Thymus (tissue), 11 donors: Measurements from ENCODE around the gene OR6J1. TPM values are rescaled to one million over a fixed set of nuclear protein-coding genes. Genes with fewer than 3 reads are reported as not detected.

Experiments used
- DNase-seq, 9 donors: peaks; one replicate each; pipeline ENCODE4 v3.0.0-alpha.2; 2013; ENCODE audit warnings: low spot score in 9 of 9, low read depth in 6 of 9, missing footprints in 1 of 9
- H3K27ac ChIP-seq, 2 donors: one replicate each; pipeline ENCODE4 v1.5.1; 2013; ENCODE audit warnings: control low read depth in 1 of 2, low read depth in 1 of 2, low read length in 1 of 2, mild to moderate bottlenecking in 1 of 2, moderate library complexity in 1 of 2
- H3K27me3 ChIP-seq, 2 donors: one replicate each; pipeline ENCODE4 v1.5.1; 2013; ENCODE audit warnings: low read length in 1 of 2; ENCODE audit not compliant: control insufficient read depth in 2 of 2, insufficient read depth in 1 of 2
- H3K36me3 ChIP-seq, 2 donors: one replicate each; pipeline ENCODE4 v1.5.1; 2013; ENCODE audit warnings: low read length in 1 of 2, mild to moderate bottlenecking in 1 of 2, moderate library complexity in 1 of 2; ENCODE audit not compliant: control insufficient read depth in 2 of 2, insufficient read depth in 2 of 2
- H3K4me1 ChIP-seq, 2 donors: one replicate each; pipeline ENCODE4 v1.5.1; 2013; ENCODE audit warnings: low read length in 2 of 2; ENCODE audit not compliant: control insufficient read depth in 2 of 2, insufficient read depth in 2 of 2
- H3K4me3 ChIP-seq, 2 donors: one replicate each; pipeline ENCODE4 v1.5.1; 2013; ENCODE audit warnings: low read length in 2 of 2, control low read depth in 1 of 2, mild to moderate bottlenecking in 1 of 2
- H3K9me3 ChIP-seq, 2 donors: one replicate each; pipeline ENCODE4 v1.5.1; 2013; ENCODE audit warnings: low read length in 1 of 2, mild to moderate bottlenecking in 1 of 2; ENCODE audit not compliant: control insufficient read depth in 2 of 2, insufficient read depth in 1 of 2
- WGBS: extraction: QIAGEN DNeasy Blood & Tissue Kit; methylation state at CpG from one replicate; pipeline ENCODE4 v1.1.7; 2013; 5-methylcytosine and 5-hydroxymethylcytosine counted together
- polyA plus RNA-seq: library from polyadenylated mRNA; stranded (reverse); fragments of 200-250 nt; gene quantifications from one replicate; pipeline ENCODE4 v1.2.3, GENCODE V29; 2013
- total RNA-seq: library from RNA; stranded (reverse); fragments of 120-200 nt; gene quantifications from one replicate; pipeline ENCODE4 v1.2.4, GENCODE V29; 2013
- donor health status: healthy.

The OR6J1 gene
- total and polyA plus RNA-seq, 2 donors, result under 0.01 TPM; not detected in 1

- Histone ChIP-seq H3K4me1 (peaks cover 12% of the 10 kb centered on the region in 2 donors), H3K27ac (no peak overlapping the region), H3K27me3 (peaks cover 0 to 2% of the 10 kb centered on the region in 2 donors), H3K36me3 (peaks cover 0 to 16% of the 10 kb centered on the region in 2 donors), H3K4me3 (no peak overlapping the region), H3K9me3 (no peaks in the 10 kb centered on the region)
- 96% methylated on average over 6 of the region's 6 CpGs for WGBS
- DNase-seq, result no peak
Measured at GRCh38 chr14:22606380-22606779, 37.8 kb downstream of the OR6J1 start.

- DNase-seq, result no peak
- H3K27me3 ChIP-seq, result peaks cover 8 to 29% of the 10 kb centered on the region in 2 donors
Measured at GRCh38 chr14:22602862-22603261, 41.3 kb downstream of the OR6J1 start.

GRCh38 chr14:22601996-22602395, 42.2 kb downstream of the OR6J1 start:
- Histone ChIP-seq H3K36me3 (peaks cover 0 to 4% of the 10 kb centered on the region in 2 donors), H3K9me3 (no peaks in the 10 kb centered on the region), H3K27ac (no peak overlapping the region), H3K4me3 (no peak overlapping the region), H3K4me1 (peaks cover 32 to 38% of the 10 kb centered on the region in 2 donors), H3K27me3 (peaks cover 8 to 37% of the 10 kb centered on the region in 2 donors)
- WGBS, result 7% methylated on average over 5 of the region's 5 CpGs
- peak in 3 of 9 donors; percentile 21 to 67 (median 42) for DNase-seq

More at GRCh38 chr14:22602862-22603261, 41.3 kb downstream of the OR6J1 start:
- Histone ChIP-seq H3K9me3 (no peaks in the 10 kb centered on the region), H3K4me1 (peaks cover 30 to 35% of the 10 kb centered on the region in 2 donors), H3K27ac (no peak overlapping the region), H3K4me3 (no peak overlapping the region), H3K36me3 (peaks cover 0 to 7% of the 10 kb centered on the region in 2 donors)

- H3K36me3 ChIP-seq, result peaks cover 0 to 4% of the 10 kb centered on the region in 2 donors
- DNase-seq, result no peak
- H3K4me1 ChIP-seq, result peaks cover 32 to 38% of the 10 kb centered on the region in 2 donors
- 94% methylated on average over 2 of the region's 2 CpGs for WGBS
- no peaks in the 10 kb centered on the region for H3K9me3 ChIP-seq
- H3K27ac ChIP-seq, result no peak overlapping the region
- peaks cover 8 to 43% of the 10 kb centered on the region in 2 donors for H3K27me3 ChIP-seq
- no peak overlapping the region for H3K4me3 ChIP-seq
Measured at GRCh38 chr14:22601456-22601855, 42.7 kb downstream of the OR6J1 start.

- DNase-seq, result no peak
- Histone ChIP-seq H3K4me1 (peaks cover 32 to 38% of the 10 kb centered on the region in 2 donors), H3K27me3 (peaks cover 8 to 51% of the 10 kb centered on the region in 2 donors), H3K4me3 (no peak overlapping the region), H3K36me3 (peaks cover 0 to 4% of the 10 kb centered on the region in 2 donors), H3K27ac (no peak overlapping the region), H3K9me3 (no peaks in the 10 kb centered on the region)
Measured at GRCh38 chr14:22600027-22600426, 44.1 kb downstream of the OR6J1 start.

- peak overlapping the region in 1 of 2 donors; percentile 80 for H3K4me3 ChIP-seq
- H3K36me3 ChIP-seq, result peaks cover 0 to 4% of the 10 kb centered on the region in 2 donors
- peaks cover 32 to 38% of the 10 kb centered on the region in 2 donors for H3K4me1 ChIP-seq
- peak overlapping the region in 1 of 2 donors; percentile 2 for H3K27ac ChIP-seq
- WGBS, result 98% methylated on average over 3 of the region's 3 CpGs
- no peak for DNase-seq
- H3K27me3 ChIP-seq, result peaks cover 12 to 51% of the 10 kb centered on the region in 2 donors
- H3K9me3 ChIP-seq, result no peaks in the 10 kb centered on the region
Measured at GRCh38 chr14:22599349-22599748, 44.8 kb downstream of the OR6J1 start.

- 4% methylated on average over 5 of the region's 5 CpGs for WGBS
- H3K9me3 ChIP-seq, result no peaks in the 10 kb centered on the region
- H3K4me3 ChIP-seq, result peak overlapping the region; percentile 53 to 80
- peaks cover 12 to 54% of the 10 kb centered on the region in 2 donors for H3K27me3 ChIP-seq
- peak overlapping the region in 1 of 2 donors; percentile 2 for H3K27ac ChIP-seq
- peaks cover 0 to 4% of the 10 kb centered on the region in 2 donors for H3K36me3 ChIP-seq
- DNase-seq, result peak in 1 of 9 donors; percentile 46
- H3K4me1 ChIP-seq, result peaks cover 32 to 38% of the 10 kb centered on the region in 2 donors
Measured at GRCh38 chr14:22598896-22599244, 45.3 kb downstream of the OR6J1 start.

GRCh38 chr14:22598099-22598895, 45.9 kb downstream of the OR6J1 start, which contains the start of gene ABHD4:
ABHD4 (plus strand) TSS chr14:22598300; CDS start chr14:22598307, 7 bp downstream.
- no peaks in the 10 kb centered on the region for H3K36me3 ChIP-seq
- WGBS, result under 1% methylated on average over 49 of the region's 49 CpGs
- H3K4me1 ChIP-seq, result peaks cover 32 to 38% of the 10 kb centered on the region in 2 donors
- H3K27ac ChIP-seq, result peak within 1 kb of the TSS; percentile 2 to 79
- peaks cover 12 to 57% of the 10 kb centered on the region in 2 donors for H3K27me3 ChIP-seq
- no peaks in the 10 kb centered on the region for H3K9me3 ChIP-seq
- H3K4me3 ChIP-seq, result peak within 1 kb of the TSS; percentile 53 to 80
- peak in 2 of 9 donors; percentile 30 to 49 for DNase-seq

- Histone ChIP-seq H3K27me3 (peaks cover 17 to 63% of the 10 kb centered on the region in 2 donors), H3K36me3 (no peaks in the 10 kb centered on the region), H3K9me3 (no peaks in the 10 kb centered on the region), H3K27ac (peak overlapping the region in 1 of 2 donors; percentile 3), H3K4me1 (peaks cover 32 to 38% of the 10 kb centered on the region in 2 donors), H3K4me3 (peak overlapping the region; percentile 53 to 80)
- 13% methylated on average over 9 of the region's 9 CpGs for WGBS
- no peak for DNase-seq
Measured at GRCh38 chr14:22597771-22598098, 46.4 kb downstream of the OR6J1 start.
